Left colon (tissue), 2 donors: ENCODE measurements around the gene SIVA1. TPM values are rescaled to one million over a fixed set of nuclear protein-coding genes. Genes with fewer than 3 reads are reported as not detected.
A peak's percentile ranks its signal among the peaks of the same experiment; 100 is the strongest.

Experiments used
- ATAC-seq: fragments of 200-7000 bp; cut with Tn5 transposase; one replicate; pipeline ENCODE4 v1.9.1; 2020; ENCODE audit warnings: mild to moderate bottlenecking, moderate library complexity
- DNase-seq, 2 donors: peaks; one replicate each; pipeline ENCODE4 v3.0.0-alpha.2; 2020
- intact Hi-C, 2 donors: fragments of 100-400 bp; cut with DNase I in 1 of 2; cut with micrococcal nuclease in 1 of 2; formaldehyde crosslinking; loops; one replicate each; pipeline versions ENCODE4 v1.11.2 to v1.14.0; 2022; cut with DNase I, micrococcal nuclease
- total RNA-seq, 2 donors: library from RNA; stranded (reverse); fragmentation: NEBNext Ultra II Directional; extraction: Animal tissue kit (Norgen Biotek cat#: 25700); gene quantifications; one replicate each; pipeline ENCODE4 v1.2.1, GENCODE V29; 2021
- donor health status: DM: no; HTN: no; CAD: no.
- donor health status: DM: yes; HTN: yes; CAD: no.

Gene SIVA1
- total RNA-seq, 2 donors from 2014 or later: 53.2 to 59.3 TPM

- intact Hi-C loops: no loop called here
- ATAC-seq: no peak
- DNase-seq: no peak
Measured at GRCh38 chr14:104758981-104759969, 6.3 kb downstream of the SIVA1 start.

GRCh38 chr14:104765517-104765916 is 12.6 kb downstream of the SIVA1 start:
- no peak for ATAC-seq
- DNase-seq: no peak
- intact Hi-C loops: loop anchor here in 1 of 2 donors (5.0 kb wide), 1 partner anchor 57 kb away; no protein-coding TSS in a partner anchor

DNA sequence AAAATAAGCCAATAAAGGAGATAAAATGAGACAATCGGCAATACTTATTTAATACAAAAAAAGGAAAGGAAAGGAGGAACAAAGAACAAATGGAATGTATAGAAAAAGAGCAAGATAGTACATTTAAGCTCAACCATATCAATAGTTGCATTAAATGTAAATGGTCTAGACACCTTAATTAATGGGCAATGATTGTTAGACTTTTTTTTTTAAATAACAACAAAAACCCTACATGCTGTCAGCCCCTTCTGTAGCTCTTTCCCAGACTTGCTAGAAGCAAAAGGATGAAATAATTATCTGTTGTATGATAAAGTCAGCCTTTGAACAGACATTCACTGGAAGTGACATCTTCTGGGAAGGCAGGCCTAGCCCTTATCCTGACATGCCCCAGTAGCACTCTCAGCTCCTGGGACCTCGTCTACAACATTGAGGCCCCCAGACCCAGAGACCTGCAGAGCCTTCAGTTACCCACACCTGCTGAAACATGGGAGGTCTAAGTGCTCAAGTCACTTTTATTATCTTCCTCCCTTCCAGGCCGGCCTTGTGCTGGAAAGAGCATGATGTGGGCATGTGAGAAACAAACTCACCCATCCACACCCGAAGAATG is 13.4 kb downstream of the SIVA1 start:
- intact Hi-C loops: loop anchor here in 1 of 2 donors (5.0 kb wide), 1 partner anchor 56 kb away; no protein-coding TSS in a partner anchor
- DNase-seq (no peak), ATAC-seq (no peak)

DNA sequence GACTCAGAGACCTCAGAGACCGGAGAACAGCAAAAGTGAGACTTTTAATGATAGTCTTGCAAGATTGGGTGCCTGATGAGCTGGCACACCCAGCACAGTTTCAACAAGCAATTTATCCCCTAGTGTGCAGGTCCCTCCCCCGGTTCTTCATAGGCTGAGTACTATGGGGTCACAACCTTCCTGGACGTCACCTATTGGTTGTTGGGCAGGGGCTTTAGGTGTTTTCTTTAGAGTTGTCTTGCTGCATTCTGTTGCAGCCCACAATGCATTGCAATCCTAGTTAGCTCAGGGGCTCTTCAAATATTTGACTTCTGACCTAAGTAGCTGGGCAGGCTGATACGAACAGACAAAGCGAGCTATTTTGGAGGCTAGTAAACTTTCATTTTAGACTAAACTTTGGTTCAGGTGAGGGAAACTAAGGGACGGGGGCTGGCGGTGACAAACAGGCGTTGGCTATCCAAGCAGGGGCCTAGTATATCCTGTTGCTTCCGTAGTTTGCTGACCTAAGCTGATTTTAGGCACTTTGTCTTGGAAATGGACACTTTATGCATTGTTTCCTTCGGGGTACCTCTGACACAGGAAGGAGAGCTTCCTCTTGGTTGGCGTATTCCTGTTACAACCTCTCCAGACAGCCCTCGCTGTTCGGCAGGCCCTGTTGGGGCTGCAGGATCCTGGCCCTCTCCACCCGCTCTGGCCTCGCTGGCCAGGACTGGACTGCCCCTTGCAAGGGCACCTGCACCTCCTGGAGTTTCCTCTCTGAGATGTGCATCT is 14.1 kb downstream of the SIVA1 start:
- intact Hi-C loops: loop anchor here in 1 of 2 donors (5.0 kb wide), 1 partner anchor 55 kb away; no protein-coding TSS in a partner anchor
- DNase-seq (no peak), ATAC-seq (no peak)

GRCh38 chr14:104767634-104767918 is 14.6 kb downstream of the SIVA1 start:
- intact Hi-C loops: loop anchor here in 1 of 2 donors (5.0 kb wide), 1 partner anchor 55 kb away; no protein-coding TSS in a partner anchor
- no peak for DNase-seq
- no peak for ATAC-seq

GRCh38 chr14:104768437-104769323 is 15.7 kb downstream of the SIVA1 start:
- peak; percentile 87 for ATAC-seq
- intact Hi-C loops: loop anchor here in 1 of 2 donors (5.0 kb wide), 1 partner anchor 54 kb away; no protein-coding TSS in a partner anchor
- peak; percentile 79 to 91 for DNase-seq

- ATAC-seq (no peak), DNase-seq (no peak)
- intact Hi-C loops: loop anchor here in 1 of 2 donors (5.0 kb wide), 1 partner anchor 53 kb away; no protein-coding TSS in a partner anchor
Measured at GRCh38 chr14:104769324-104770071, 16.6 kb downstream of the SIVA1 start.

DNA sequence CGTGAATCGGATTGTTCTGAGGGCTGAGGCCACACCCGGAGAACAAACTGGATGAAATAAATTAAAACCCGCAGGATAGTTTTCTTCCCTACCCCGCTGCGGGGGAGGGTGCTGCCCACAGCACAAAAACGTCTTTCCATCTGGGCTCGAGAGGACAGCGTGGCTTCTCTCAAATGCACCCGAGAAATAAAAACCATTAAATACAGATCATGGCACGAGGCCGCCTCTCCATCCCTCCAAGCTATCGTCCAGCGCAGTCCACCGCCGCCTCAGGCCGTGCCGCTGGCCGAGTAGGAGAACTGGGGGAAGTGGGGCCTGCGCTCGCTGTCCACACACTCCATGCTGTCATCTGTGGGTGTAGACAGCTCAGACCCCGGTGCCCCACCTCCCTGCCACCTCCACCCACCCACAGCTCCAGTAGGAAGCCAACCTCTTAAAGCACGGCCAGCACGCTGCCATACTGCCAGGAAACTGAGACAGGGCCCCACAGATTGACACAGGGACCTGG is 17.2 kb downstream of the SIVA1 start:
- DNase-seq (no peak), ATAC-seq (no peak)
- intact Hi-C loops: no loop called here

DNA sequence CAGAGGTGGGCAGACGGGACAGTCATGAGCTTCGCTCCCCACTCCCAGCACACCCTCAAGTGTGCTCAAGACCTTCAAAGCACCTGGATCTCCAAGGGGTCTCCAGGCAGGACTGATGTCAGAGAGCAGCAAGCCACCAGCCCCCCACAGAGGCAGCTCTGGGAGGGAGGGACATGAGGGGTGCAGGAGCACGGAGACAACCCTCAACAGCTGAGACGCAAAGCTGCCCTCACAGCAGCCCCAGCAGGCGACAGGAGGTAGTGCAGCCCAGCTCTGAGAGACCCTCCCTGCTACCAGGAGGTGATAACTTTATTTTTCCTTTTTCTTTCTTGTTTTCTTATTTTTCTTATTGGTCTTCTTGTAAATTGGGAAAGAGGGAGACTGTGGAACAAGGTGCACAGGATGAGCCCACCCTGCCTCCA is 17.9 kb downstream of the SIVA1 start:
- no peak for ATAC-seq
- intact Hi-C loops: no loop called here
- no peak for DNase-seq

GRCh38 chr14:104771374-104771773 is 18.4 kb downstream of the SIVA1 start:
- intact Hi-C loops: no loop called here
- DNase-seq (no peak), ATAC-seq (no peak)

GRCh38 chr14:104771918-104772706 is 19.2 kb downstream of the SIVA1 start:
- ATAC-seq (peak; percentile 43), DNase-seq (no peak)
- intact Hi-C loops: no loop called here

DNA sequence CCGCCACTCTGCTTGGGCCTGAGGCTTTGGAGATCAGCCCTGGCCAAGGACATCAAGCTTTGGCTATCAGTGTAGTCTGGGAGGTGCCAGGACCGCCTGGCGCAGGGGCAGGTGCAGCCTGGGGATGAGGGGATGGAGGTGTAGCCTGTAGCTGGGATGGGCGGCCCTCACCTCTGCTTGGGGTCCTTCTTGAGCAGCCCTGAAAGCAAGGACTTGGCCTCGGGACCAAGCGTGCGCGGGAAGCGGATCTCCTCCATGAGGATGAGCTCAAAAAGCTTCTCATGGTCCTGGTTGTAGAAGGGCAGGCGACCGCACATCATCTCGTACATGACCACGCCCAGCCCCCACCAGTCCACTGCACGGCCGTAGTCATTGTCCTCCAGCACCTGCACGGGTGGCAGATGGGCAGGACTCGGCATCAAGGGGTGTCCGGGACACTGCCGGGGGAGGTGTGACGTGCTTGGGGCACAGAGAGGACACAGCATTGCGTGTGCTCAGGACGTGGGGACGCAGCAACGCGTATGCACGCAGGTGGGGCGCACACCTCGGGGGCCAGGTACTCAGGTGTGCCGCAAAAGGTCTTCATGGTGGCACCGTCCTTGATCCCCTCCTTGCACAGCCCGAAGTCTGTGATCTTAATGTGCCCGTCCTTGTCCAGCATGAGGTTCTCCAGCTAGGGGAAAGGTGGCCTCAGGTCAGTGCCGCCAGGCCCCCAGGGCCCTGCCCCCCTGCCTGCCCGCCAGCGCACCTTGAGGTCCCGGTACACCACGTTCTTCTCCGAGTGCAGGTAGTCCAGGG is 20.0 kb downstream of the SIVA1 start:
- DNase-seq (no peak), ATAC-seq (no peak)
- intact Hi-C loops: no loop called here

- DNase-seq: no peak
- intact Hi-C loops: no loop called here
- no peak for ATAC-seq
Measured at GRCh38 chr14:104773505-104774452, 20.8 kb downstream of the SIVA1 start.

GRCh38 chr14:104774453-104775072 is 21.6 kb downstream of the SIVA1 start:
- no peak for DNase-seq
- intact Hi-C loops: no loop called here
- no peak for ATAC-seq
